IPS-NIHi11 (cell line): ENCODE results near the gene PYDC2.

Source experiments
- DNase-seq: peaks from one replicate; pipeline ENCODE4 v3.0.0; 2012; ENCODE audit warnings: mixed read lengths, low spot score

The PYDC2 gene

GRCh38 chr3:191461113-191461595, at the start of gene PYDC2:
Gene PYDC2 (plus strand): TSS chr3:191461163. CDS start chr3:191461163, 0 bp downstream.
- DNase-seq, result no peak

- DNase-seq, result peak; percentile 27
Observed at GRCh38 chr3:191412759-191413158, 48.2 kb upstream of the PYDC2 start.

GRCh38 chr3:191414286-191414685, 46.7 kb upstream of the PYDC2 start:
- DNase-seq, result no peak

DNA sequence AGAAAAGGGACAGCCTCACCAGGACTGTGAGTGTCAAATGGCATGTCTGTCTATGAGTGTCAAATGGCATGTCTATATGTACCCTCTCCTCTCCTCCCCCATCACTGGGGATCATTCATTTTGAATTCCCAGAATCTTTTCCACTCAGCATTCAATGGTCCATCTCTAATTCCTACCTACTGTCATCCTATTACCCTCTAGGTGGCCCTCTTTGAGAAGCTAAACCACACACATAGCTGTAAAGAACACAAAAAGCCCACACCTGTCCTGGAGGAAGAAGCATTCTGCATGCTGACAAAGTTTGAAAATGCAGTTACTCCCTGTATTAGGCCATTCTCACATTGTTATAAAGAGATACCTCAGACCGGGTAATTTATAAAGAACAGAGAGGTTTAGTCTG, 46.2 kb upstream of the PYDC2 start:
- peak; percentile 18 for DNase-seq

GRCh38 chr3:191415566-191415965, 45.4 kb upstream of the PYDC2 start:
- no peak for DNase-seq

- no peak for DNase-seq
Observed at GRCh38 chr3:191417457-191417729, 43.6 kb upstream of the PYDC2 start.

DNA sequence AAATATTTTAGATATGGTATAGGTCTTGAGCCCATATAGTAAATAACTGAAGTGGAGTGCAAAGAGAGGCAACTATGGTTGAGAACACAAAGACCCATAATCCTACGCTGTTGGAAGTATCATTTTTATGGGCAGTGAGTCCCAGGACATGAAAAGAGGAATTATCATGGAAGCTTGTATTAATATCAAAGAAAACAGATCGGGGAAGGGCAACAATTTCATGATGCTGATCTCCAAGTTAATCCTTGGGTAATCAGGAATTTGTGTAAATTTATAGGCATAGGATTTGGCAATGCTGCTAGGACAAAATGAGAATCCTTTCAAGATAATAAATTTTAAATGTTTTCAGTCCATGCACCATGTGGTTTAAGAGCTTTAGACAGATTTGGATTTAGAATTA, 40.2 kb upstream of the PYDC2 start:
- DNase-seq, result no peak

DNA sequence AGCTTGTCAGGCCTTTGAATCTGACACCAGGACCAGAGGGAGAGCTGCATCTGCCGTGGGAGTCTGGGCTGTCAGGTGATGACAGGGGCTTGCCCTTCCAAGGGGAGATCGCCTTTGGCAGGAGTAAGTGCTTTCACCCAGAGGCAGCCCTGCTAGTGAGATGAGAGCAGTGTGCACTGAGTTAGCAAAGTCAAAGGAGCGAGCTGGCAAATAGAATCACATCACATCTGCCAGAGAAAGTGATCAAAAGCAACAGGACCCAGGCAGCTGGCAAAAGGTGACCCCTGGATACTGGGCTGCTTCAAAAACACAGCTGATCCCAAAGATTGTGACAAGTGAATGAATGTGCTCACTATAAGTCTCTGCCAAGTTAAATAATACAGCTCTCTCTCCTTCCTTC, 36.1 kb upstream of the PYDC2 start:
- no peak for DNase-seq

GRCh38 chr3:191425322-191425734, 35.6 kb upstream of the PYDC2 start:
- no peak for DNase-seq

GRCh38 chr3:191426311-191426710, 34.7 kb upstream of the PYDC2 start:
- DNase-seq, result no peak

DNA sequence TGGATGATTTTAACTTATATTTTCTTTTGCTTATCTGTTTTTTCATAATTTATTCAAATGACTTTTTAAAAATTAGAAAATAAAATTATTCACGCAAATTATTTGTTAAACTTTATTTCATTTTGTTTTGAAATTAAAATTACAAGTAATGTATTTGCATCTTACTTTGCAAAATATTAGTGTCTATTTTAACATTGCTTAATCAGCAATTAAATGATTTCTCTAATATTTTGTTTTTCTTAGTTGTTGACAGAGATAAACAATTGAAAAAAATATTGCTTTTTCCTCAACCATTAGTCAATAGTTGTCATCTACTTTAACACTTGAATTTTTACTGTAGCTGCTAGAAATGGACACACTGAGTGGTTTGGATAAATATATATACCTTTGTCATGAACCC, 32.8 kb upstream of the PYDC2 start:
- DNase-seq, result no peak

- DNase-seq, result no peak
Observed at GRCh38 chr3:191430103-191430502, 30.9 kb upstream of the PYDC2 start.

DNA sequence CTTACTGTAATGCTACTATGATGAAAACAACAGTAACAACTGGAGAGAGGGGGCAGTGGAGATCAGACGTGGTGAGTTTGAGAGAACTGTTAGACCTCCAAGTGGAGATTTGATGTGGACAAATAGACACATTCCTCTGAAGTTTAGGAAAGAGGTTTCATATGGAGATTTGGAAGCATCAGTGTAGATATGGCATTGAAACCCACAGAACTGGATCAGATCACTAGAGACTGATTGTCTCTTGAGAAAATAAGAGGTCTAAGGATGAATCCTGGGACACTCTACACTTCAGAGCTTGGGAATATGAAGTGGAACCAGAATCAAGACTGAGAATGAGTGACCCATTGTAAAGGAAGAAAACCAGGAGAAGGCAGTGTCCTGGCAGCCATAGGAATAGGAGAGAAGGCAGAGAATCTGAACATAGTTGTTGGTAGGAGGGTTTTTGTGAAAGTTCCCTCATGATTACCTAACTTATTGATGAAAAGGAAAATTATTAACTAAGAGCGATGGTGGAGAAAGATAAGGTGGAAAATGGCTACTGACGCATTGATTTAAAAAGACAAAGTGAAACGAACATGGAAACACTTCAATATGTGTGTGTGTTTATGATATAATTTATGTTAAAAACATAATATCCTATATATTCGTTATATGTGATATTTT, 29.7 kb upstream of the PYDC2 start:
- no peak for DNase-seq

- no peak for DNase-seq
Observed at GRCh38 chr3:191432162-191432561, 28.8 kb upstream of the PYDC2 start.

DNA sequence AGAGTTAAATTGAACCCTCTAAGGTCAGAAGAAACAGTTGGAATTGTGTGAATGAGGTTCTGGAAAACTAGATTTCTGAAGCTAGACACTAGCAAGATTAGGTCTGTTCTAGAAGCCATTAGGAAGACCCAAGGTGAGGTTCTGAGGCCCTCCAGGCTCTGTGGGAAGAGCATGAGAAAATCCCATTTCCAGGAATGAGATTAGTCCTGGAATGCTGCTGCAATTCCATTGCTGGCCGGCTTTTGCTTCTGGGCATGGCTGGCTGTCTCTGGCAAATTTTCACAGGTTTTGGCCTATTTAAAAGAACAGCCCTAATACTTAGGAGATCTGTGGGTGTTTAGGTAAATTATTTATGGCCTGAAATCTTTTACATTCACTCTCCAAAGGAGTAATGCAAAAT, 26.9 kb upstream of the PYDC2 start:
- no peak for DNase-seq

- no peak for DNase-seq
Observed at GRCh38 chr3:191435981-191436380, 25.0 kb upstream of the PYDC2 start.

DNA sequence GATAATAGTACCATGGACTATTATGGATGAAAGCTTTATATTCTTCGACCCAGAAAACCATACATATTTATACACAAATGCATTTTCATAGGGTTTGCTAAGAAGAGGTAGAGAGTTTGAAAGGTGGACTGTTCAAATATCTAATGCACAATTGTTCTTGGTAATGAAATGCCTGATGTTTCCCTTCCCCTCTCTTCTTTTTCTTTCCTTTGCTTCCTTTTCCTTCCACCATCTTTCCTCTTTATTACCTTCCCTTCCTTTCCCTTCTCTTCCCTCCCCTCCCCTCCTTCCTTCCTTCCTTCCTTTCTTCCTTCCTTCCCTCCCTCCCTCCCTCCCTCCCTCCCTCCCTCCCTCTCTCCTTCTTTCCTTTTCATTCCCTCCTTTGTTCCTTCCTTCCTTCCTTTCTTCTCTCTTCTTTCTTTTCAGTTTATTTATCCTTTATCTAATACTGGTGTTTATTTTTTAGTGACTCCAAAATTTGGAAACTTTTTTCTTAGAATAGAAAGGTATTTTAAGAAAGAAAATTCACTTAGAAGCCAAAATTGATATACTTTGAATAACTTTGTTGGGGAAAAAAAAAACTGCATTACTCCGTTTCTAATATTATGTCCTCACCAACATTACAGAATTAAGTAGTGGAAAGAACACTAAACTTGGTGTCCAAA, 22.7 kb upstream of the PYDC2 start:
- DNase-seq, result no peak

DNA sequence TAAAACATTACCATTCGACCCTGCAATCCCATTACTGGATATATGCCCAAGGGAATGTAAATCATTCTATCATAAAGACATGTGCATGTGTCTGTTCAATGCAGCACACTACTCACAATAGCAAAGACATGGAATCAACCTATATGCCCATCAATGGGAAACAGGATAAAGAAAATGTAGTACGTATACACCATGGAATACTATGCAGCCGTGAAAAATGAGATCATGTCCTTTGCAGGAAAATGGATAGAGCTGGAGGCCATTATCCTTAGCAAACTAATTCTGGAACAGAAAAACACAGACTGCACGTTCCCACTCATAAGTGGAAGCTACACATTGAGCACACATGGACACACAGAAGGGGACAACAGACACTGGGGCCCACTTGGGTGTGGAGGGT, 20.4 kb upstream of the PYDC2 start:
- DNase-seq, result no peak

DNA sequence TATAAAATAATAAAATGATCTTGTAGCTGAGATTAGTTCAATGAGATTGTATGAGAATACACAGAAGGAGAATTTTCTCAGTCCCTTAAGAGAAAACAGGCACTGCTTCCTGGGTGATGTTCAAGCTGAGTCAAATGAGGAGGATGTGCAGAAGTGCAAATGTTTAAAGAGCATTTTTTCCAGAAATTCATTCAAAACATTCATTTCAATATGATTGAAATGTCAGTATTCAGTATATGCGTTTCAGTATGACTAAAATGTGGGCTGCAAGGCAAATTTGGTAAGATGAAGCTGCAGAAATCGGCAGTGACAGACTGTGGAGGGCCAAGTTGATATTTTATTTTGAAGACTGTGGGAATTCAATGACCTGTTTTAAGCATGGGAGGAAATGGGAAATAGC, 19.3 kb upstream of the PYDC2 start:
- DNase-seq, result no peak

GRCh38 chr3:191444569-191444968, 16.4 kb upstream of the PYDC2 start:
- DNase-seq, result no peak

- DNase-seq, result no peak
Observed at GRCh38 chr3:191449256-191449655, 11.7 kb upstream of the PYDC2 start.

- no peak for DNase-seq
Observed at GRCh38 chr3:191455257-191455952, 5.6 kb upstream of the PYDC2 start.

DNA sequence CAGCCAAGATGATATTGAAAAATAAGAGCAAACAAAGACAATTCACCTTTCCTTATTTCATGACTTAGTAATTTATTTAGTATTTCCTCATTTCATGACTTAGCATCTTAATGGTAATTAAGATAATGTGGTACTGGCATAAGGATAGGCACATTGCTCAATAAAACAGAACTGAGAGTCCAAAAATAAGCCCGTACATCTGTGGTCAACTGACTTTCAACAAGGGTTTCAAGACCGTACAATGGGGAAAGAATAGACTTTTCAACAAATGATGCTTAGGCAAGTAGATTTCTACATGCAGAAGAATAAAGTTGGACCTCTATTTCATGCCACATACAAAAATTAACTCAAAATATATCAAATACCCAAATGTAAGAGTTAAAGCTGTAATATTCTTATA, 603 bp upstream of the PYDC2 start:
- DNase-seq, result no peak

DNA sequence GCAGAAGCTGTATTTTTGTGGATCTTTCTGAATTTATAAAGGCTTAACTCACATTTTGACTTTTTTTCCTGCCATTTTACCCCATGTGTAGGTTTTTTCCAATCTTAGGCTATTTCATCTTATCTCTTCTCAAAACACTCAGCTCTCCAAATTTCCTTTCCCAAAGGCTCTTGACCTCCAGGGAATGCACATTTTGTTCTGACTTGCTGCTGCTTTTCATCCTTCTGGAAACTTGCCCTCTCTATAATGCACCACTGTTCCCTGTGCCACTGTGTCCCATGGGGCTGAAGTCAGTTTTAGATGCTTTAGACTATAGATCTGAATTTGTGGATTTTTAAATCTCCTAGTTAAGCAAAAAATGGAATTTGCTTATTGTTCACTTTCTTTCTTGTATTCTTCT, 9.1 kb downstream of the PYDC2 start:
- no peak for DNase-seq
